Measurements from ENCODE around the gene GREM1. TPM values are rescaled to one million over a fixed set of nuclear protein-coding genes. Genes with fewer than 3 reads are reported as not detected.

GREM1 gene
- total RNA-seq (2021) (1.5 and 2.2 TPM in 2 replicates), Bru-seq, nascent RNA (percentile 24 among the genes with signal in this experiment), BruChase-seq, experiment 1, labeled RNA remaining after a 2-hour chase (percentile 34 among the genes with signal in this experiment), BruChase-seq, experiment 2, labeled RNA remaining after a 6-hour chase (percentile 37 among the genes with signal in this experiment)
- long read RNA-seq = 0 reads

DNA sequence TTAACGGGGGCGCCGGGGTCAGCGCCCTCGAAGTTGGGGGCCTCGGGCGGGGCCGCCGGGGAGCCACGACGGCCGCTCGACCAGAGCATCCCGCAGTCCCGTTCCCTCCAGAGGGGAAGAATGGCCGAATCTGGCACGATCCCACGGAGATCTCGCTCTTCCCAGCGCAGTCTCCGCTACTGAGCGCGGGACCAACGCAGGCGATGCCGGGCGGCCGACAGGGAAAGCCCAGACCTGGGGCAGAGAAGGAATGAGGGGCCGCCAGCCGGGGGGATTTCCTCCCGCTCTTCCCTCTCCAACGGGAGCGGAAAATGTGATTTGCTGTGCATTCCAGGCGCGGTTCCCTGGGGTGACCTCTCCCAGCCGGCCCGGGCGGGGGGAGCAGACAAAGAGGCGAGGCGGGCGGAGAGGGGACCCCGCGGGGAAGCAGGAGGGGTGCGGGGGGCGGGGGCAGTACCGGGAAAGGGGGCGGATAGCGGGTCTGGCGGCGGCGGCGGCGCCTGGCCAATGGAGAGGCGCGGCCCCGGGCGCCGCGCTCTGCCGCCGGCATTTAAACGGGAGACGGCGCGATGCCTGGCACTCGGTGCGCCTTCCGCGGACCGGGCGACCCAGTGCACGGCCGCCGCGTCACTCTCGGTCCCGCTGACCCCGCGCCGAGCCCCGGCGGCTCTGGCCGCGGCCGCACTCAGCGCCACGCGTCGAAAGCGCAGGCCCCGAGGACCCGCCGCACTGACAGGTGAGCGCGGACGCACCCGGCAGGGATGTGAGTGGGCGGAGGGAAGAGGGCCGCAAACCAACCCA is at the start of gene GREM1:
Gene GREM1, plus strand, starts transcription at position 579 of the 801 bp plus-strand sequence. CDS start 12,687 bp downstream, outside the sequence.
- Histone ChIP-seq H3K27me3 (replicated peaks; ENCODE audit: insufficient read depth, low read depth, low read length, poor library complexity) (peaks cover 93% of the 10 kb centered on the region), H3K36me3 (ENCODE audit: insufficient read depth, low read length, poor library complexity, severe bottlenecking) (no peaks in the 10 kb centered on the region), H3K4me3 (ENCODE audit: low read depth, low read length, poor library complexity, severe bottlenecking) (peak within 1 kb of the TSS; percentile 27), H3K9me3 (ENCODE audit: low read depth, low read length, poor library complexity, severe bottlenecking) (no peaks in the 10 kb centered on the region), H3K27ac (ENCODE audit: low read depth, low read length, poor library complexity, severe bottlenecking) (no peak within 1 kb of the TSS), H3K4me1 (ENCODE audit: insufficient read depth, low read length, poor library complexity, severe bottlenecking) (peaks cover 7% of the 10 kb centered on the region)
- no TSS peak for BruUV-seq (replicated peaks)
- POLR2A ChIA-PET (ENCODE audit: low non-redundant PET) = no interaction called here
- intact Hi-C loops (cut with micrococcal nuclease; ENCODE audit: unreplicated experiment) = loop anchor here (5.0 kb wide), 1 partner anchor 35 kb away; no protein-coding TSS in a partner anchor
- CTCF ChIA-PET = no interaction called here
- TF ChIP-seq EZH2 (IDR thresholded peaks at IDR 0.05; ENCODE audit: borderline replicate concordance, low read depth, low read length, poor library complexity, severe bottlenecking) = peak; percentile 58
- TF ChIP-seq, protein P1, sequence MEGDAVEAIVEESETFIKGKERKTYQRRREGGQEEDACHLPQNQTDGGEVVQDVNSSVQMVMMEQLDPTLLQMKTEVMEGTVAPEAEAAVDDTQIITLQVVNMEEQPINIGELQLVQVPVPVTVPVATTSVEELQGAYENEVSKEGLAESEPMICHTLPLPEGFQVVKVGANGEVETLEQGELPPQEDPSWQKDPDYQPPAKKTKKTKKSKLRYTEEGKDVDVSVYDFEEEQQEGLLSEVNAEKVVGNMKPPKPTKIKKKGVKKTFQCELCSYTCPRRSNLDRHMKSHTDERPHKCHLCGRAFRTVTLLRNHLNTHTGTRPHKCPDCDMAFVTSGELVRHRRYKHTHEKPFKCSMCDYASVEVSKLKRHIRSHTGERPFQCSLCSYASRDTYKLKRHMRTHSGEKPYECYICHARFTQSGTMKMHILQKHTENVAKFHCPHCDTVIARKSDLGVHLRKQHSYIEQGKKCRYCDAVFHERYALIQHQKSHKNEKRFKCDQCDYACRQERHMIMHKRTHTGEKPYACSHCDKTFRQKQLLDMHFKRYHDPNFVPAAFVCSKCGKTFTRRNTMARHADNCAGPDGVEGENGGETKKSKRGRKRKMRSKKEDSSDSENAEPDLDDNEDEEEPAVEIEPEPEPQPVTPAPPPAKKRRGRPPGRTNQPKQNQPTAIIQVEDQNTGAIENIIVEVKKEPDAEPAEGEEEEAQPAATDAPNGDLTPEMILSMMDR (conservative IDR thresholded peaks at IDR 0.05; ENCODE audit: low read depth, low read length) = no peak
- DNase-seq (ENCODE audit: low spot score) = peak; percentile 30

DNA sequence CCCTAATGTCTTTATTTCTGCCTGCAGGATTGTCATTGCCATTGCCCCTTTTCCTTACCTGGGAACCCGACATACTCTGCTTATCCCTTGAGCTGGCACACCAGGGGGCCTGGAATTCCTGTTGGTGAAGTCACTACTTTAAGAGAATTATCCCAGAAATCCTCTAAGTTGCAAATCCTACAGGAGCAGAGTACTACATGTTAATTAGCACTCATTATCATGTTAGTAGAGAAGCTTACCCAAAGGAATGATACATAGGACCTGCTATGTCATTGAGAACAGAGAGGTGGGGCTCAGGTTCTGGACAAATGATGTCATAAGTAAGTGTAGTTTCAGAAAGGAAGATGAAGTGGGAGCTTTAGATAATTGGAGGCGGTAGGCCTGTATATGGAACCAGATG is 48.9 kb upstream of the GREM1 start:
- TF ChIP-seq, protein P1 (conservative IDR thresholded peaks at IDR 0.05; ENCODE audit: low read depth, low read length) = no peak
- TF ChIP-seq EZH2 (IDR thresholded peaks at IDR 0.05; ENCODE audit: borderline replicate concordance, low read depth, low read length, poor library complexity, severe bottlenecking) = no peak
- Histone ChIP-seq H3K4me1 (ENCODE audit: insufficient read depth, low read length, poor library complexity, severe bottlenecking) (no peaks in the 10 kb centered on the region), H3K36me3 (ENCODE audit: insufficient read depth, low read length, poor library complexity, severe bottlenecking) (no peaks in the 10 kb centered on the region), H3K27me3 (replicated peaks; ENCODE audit: insufficient read depth, low read depth, low read length, poor library complexity) (no peaks in the 10 kb centered on the region), H3K4me3 (ENCODE audit: low read depth, low read length, poor library complexity, severe bottlenecking) (no peak overlapping the region), H3K27ac (ENCODE audit: low read depth, low read length, poor library complexity, severe bottlenecking) (no peak overlapping the region), H3K9me3 (ENCODE audit: low read depth, low read length, poor library complexity, severe bottlenecking) (no peaks in the 10 kb centered on the region)
- no peak for DNase-seq (ENCODE audit: low spot score)
- no TSS peak for BruUV-seq (replicated peaks)
- intact Hi-C loops (cut with micrococcal nuclease; ENCODE audit: unreplicated experiment) = no loop called here
- POLR2A ChIA-PET (ENCODE audit: low non-redundant PET) = interaction anchor here (0.6 kb wide), 1 partner anchor 12 kb away, joined by 6 read pairs; no protein-coding TSS in a partner anchor
- CTCF ChIA-PET = interaction anchor here (0.6 kb wide), 1 partner anchor 462 kb away, joined by 3 read pairs; no protein-coding TSS in a partner anchor

DNA sequence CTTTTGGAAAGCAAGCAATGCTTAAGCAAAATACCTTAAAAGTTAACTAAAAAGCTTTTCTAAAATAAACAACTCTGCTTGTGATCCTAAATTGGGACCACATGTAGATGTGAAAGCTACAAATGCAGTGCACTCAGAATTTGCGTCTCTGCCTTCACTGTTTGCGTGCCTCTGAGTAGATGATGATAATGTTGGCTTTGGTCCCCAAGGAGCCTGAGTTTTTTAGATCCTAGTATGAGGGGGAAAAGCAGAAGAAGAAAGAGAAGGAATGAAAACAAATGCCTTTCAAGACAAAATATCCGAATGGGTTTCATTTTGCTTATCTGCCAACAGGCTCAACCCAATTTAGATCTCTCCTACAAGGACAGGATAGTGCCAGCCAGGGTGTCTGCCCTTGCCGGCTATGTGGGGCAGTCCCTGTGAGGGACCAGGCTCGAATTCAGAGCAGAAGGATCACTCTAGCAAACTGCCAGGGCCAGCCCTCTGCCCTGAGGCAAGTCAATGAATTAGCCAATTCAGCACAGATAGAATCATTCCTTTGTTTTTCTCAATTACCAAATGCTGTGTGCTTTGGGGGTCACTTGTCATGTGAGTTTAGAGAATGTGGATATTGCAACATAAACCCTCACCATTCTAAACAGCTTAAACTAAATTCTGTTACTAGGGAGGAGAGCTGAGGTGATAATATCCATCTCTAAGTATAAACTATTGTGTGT is 47.8 kb upstream of the GREM1 start:
- Histone ChIP-seq H3K27ac (ENCODE audit: low read depth, low read length, poor library complexity, severe bottlenecking) (no peak overlapping the region), H3K27me3 (replicated peaks; ENCODE audit: insufficient read depth, low read depth, low read length, poor library complexity) (no peaks in the 10 kb centered on the region), H3K9me3 (ENCODE audit: low read depth, low read length, poor library complexity, severe bottlenecking) (no peaks in the 10 kb centered on the region), H3K4me3 (ENCODE audit: low read depth, low read length, poor library complexity, severe bottlenecking) (no peak overlapping the region), H3K36me3 (ENCODE audit: insufficient read depth, low read length, poor library complexity, severe bottlenecking) (no peaks in the 10 kb centered on the region), H3K4me1 (ENCODE audit: insufficient read depth, low read length, poor library complexity, severe bottlenecking) (no peaks in the 10 kb centered on the region)
- ChIA-PET CTCF (no interaction called here), POLR2A (ENCODE audit: low non-redundant PET) (no interaction called here)
- TF ChIP-seq, protein P1 (conservative IDR thresholded peaks at IDR 0.05; ENCODE audit: low read depth, low read length) = no peak
- no peak for TF ChIP-seq EZH2 (IDR thresholded peaks at IDR 0.05; ENCODE audit: borderline replicate concordance, low read depth, low read length, poor library complexity, severe bottlenecking)
- intact Hi-C loops (cut with micrococcal nuclease; ENCODE audit: unreplicated experiment) = no loop called here
- BruUV-seq (replicated peaks) = no TSS peak
- DNase-seq (ENCODE audit: low spot score) = no peak
